ENCODE data around the gene MAPRE3.
A peak's percentile ranks its signal among the peaks of the same experiment; 100 is the strongest.

MAPRE3 gene

DNA sequence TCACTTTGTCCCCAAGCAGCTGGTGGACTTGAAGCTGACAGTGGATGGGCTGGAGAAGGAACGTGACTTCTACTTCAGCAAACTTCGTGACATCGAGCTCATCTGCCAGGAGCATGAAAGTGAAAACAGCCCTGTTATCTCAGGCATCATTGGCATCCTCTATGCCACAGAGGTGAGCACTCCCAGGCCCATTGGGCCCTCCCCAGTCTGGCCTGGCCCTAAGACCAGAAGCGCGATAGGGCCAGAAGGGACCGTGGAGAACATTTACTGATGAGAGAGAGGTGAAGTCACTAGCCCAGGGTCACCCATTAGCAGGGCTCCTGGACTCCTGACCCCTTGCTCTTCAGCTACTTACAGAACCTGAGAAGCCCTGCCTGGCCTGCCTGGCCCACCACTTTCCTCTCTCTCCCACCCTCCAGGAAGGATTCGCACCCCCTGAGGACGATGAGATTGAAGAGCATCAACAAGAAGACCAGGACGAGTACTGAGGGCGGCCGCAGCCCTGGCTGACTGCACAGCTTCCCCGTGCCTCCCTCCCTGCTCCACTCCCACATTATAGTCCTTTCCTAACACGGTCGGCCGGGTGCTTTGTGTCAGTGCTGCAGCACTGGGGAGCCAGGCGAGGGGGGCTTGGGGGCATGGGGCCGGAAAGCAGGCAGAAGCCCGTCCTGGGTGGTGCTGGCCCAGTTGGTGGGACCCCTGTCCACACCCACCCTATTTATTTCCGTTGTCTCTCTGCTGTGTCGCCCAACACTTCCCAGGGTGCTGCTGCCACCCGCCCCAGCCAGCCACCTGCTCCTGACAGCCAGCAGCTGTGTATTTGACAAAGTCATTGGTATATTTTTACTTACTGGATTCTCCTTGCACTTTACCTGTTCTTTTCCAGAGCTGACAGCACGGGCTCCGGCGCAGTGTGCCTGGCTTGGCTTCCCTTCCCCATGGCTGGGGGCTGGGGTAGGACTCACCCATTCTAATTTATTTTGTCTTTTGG is 55.7 kb downstream of the MAPRE3 start:
- DNase-seq (ENCODE audit: low read depth, low spot score) = no peak
- H3K4me3 ChIP-seq (ENCODE audit: low read length) = no peak overlapping the region

DNA sequence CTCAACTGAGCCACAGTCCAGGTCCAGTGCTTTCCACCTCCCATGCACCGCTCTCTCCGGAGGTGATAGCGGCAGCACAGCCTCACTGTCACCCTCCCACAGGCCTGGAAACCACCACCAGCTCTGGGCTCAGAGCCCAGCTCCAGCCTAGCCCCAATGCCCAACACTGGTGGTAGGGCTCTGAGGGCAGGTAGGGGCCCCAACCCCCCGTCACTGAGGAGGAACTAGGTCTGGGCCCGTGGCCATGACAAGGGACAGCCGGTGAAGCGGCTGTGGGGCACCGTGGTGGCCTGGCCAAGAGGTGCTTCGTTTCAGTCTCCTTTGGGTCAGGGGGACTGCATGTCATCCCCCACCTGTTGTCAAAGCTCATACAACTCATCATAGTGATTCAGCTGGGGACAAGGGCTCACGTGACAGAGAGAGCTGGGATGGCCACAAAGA is 56.8 kb downstream of the MAPRE3 start:
- no peak overlapping the region for H3K4me3 ChIP-seq (ENCODE audit: low read length)
- no peak for DNase-seq (ENCODE audit: low read depth, low spot score)

DNA sequence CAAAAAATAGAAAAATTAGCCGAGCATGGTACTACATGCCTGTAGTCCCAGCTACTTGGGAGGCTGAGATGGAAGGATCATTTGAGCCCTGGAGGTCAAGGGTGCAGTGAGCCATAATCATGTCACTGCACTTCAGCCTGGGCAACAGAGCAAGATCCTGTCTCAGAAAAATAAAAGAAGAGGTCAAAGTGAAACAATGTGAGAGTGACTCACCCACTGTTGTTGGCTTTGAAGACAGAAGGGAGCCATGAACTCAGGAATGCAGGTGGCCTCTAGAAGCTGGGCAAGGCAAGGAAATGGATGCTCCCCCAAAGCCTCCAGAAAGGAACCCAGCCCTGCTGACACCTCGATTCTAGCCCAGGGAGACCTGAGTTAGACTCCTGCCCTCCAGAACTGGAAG is 58.6 kb downstream of the MAPRE3 start:
- DNase-seq (ENCODE audit: low read depth, low spot score) = no peak

DNA sequence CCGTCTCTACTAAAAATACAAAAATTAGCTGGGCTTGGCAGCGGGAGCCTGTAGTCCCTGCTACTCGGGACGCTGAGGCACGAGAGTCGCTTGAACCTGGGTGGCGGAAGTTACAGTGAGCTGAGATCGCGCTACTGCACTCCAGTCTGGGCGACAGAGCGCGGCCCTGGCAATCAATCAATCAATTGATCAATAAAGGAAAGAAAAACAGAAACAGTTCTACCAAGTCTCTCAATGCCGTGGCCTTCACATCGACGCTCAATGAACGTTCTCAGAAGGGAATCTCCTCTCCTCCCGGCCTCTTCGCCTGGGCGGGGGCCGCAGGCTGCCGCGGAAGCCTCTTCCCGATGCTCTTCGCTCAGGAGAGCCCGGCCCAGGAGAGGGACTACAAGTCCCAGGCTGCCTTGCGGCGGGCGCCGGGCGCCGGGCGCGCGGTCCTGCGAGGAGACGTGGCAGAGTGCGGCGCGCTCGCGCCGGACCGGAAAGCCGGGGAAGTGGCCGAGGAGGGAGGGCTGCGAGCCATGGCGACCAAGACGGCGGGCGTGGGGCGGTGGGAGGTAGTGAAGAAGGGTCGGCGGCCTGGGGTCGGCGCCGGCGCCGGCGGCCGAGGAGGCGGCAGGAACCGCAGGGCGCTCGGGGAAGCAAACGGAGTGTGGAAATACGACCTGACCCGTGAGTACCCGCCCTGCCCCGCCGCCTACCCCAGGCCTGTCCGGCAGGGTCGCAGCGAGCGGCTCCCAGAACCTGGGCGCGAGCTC is 62.2 kb downstream of the MAPRE3 start, which contains the start of gene TMEM214:
TMEM214 (plus strand) TSS at position 471 of the 758 bp plus-strand sequence; CDS start at position 522, 51 bp downstream.
- DNase-seq (ENCODE audit: low read depth, low spot score) = peak; percentile 65

More for the DNA sequence above, 58.6 kb downstream of the MAPRE3 start:
- H3K4me3 ChIP-seq (ENCODE audit: low read length) = no peak overlapping the region

DNA sequence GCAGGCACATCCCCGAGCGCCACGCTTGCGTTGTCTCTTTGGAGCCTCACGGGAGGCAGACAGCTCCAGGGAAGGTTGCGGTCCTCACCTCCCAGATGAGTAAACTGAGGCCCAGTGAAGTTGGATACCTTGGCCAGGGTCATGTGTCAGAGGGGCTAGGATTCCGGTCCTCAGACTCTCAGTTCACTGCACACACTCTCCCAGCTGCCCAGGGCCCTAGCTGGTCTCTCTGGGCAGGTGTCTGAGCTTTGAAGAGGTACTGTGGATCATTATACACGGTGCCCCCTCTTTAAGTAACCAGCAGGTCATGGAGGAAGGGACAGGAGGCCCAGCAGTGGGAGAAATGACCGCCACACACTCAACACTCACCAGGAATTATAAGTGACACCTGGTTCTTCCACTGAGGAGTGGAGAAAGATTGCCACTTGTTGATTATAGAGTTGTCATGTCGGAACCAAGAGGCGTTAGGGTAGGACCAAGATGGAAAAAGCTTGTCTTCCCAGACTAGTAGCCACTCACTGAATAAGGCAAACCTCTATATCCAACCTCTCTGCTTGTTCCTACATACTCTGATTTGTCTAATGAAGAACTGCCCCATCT is 62.9 kb downstream of the MAPRE3 start:
- no peak for DNase-seq (ENCODE audit: low read depth, low spot score)
- peak overlapping the region; percentile 96 for H3K4me3 ChIP-seq (ENCODE audit: low read length)

More for the DNA sequence above, 62.2 kb downstream of the MAPRE3 start, which contains the start of gene TMEM214:
- H3K4me3 ChIP-seq (ENCODE audit: low read length) = peak within 1 kb of the TSS; percentile 96

DNA sequence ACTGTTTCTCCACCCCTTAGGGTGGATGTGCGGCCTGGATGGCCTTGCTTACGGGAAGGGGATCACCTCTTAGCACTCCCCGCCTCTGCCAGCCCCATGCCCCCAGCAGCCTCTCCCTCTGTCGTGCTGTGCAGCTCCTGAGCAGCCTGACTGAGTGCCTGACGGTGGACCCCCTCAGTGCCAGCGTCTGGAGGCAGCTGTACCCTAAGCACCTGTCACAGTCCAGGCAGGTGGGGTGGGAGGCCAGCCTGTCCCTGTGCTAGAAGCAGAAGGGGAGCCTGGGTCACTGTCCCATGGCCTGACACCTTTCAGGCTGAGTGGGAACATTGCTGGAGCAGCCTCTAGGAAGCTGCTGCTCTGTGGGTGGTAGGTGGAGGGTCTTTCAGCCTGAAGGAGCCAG is 67.6 kb downstream of the MAPRE3 start:
- no peak overlapping the region for H3K4me3 ChIP-seq (ENCODE audit: low read length)
- no peak for DNase-seq (ENCODE audit: low read depth, low spot score)

DNA sequence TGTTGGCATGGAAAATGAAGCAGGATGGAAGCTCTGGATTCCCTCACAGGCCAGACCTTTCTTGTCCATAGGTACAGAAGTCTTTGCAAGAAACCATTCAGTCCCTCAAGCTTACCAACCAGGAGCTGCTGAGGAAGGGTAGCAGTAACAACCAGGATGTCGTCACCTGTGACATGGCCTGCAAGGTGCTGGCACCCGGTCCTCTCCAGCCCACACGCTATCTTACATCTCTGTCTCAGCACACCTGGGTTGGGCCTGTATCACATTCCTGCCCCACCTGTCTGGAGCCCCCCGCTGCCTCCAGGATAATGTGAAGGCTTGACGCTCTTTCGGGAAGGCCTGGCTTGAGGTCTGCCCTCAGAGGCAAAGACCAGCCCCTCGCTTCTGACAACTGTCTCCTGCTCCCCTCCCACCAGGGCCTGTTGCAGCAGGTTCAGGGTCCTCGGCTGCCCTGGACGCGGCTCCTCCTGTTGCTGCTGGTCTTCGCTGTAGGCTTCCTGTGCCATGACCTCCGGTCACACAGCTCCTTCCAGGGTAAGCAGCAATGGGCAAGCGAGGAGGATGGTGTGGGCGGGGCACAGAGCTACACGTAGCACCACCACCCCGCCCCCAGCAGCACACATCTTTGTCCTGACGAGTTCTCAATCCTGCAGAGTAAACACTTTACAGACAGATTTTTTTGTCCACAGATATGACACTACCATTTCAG is 68.3 kb downstream of the MAPRE3 start:
- H3K4me3 ChIP-seq (ENCODE audit: low read length) = no peak overlapping the region
- no peak for DNase-seq (ENCODE audit: low read depth, low spot score)

DNA sequence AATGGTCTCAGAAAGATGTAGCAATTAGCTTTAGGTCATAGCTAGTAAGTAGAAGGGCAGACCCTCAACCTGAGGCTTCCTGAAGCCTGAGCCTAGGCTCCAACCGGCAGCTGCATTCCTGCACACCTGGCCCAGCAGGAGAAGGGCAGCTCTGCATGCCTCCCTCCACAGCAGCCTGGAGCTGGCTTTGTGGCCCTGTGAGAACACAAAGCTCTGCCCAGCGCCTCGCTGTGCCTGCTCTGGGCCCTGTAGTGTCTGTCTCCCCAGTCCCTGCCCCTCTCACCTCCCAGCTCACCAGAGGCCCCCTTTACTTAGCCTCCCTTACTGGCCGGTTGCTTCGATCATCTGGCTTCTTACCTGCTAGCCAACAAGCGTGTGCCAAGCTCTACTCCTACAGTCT is 69.0 kb downstream of the MAPRE3 start:
- no peak overlapping the region for H3K4me3 ChIP-seq (ENCODE audit: low read length)
- DNase-seq (ENCODE audit: low read depth, low spot score) = no peak

DNA sequence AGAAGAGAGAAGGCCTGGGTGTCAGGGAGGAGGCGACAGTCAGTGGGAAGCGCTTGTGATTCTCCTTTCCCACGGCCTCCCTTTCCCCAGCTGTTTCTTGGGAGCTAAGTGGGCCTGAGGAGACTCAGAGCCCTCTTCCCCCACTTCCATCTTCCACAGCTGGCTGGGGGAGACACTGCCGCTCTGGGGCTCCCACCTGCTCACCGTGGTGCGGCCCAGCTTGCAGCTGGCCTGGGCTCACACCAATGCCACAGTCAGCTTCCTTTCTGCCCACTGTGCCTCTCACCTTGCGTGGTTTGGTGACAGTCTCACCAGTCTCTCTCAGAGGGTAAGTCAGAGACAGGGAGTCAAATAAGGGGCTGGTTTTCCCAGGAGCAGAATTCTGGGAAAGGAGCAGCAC is 69.4 kb downstream of the MAPRE3 start:
- no peak for DNase-seq (ENCODE audit: low read depth, low spot score)
- H3K4me3 ChIP-seq (ENCODE audit: low read length) = no peak overlapping the region

DNA sequence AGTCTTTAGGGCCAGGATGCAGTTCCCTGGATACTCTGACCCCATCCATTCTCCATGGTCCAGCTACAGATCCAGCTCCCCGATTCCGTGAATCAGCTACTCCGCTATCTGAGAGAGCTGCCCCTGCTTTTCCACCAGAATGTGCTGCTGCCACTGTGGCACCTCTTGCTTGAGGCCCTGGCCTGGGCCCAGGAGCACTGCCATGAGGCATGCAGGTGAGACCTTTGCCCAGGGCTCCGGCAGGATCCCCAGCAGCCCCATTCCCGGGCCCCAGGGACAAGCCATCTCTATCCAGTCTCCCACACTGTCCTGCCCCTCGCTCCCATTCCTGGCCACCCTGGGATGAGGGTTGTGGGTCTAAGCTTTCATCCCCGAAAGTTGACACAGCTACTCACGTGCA is 69.8 kb downstream of the MAPRE3 start:
- DNase-seq (ENCODE audit: low read depth, low spot score) = no peak
- no peak overlapping the region for H3K4me3 ChIP-seq (ENCODE audit: low read length)

DNA sequence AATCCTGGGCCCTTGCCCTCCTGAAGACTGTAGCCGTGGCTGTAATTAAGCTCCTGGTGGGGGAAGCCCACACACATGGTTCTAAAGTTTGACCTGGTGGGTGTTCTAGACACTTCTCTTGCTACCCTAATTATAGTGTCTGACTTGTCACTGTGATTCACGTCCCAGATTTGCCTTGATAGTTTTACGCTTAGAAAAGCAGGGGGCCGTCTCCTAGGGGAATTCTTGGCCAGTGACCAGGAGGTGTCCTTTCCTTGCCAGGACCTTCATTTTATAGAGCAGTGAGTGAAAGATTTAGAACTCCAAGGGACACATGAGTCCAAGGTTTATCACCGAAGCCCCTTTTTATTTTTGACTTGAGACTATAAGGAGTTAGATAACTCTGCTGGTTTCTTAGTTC is 71.3 kb downstream of the MAPRE3 start:
- no peak for DNase-seq (ENCODE audit: low read depth, low spot score)

DNA sequence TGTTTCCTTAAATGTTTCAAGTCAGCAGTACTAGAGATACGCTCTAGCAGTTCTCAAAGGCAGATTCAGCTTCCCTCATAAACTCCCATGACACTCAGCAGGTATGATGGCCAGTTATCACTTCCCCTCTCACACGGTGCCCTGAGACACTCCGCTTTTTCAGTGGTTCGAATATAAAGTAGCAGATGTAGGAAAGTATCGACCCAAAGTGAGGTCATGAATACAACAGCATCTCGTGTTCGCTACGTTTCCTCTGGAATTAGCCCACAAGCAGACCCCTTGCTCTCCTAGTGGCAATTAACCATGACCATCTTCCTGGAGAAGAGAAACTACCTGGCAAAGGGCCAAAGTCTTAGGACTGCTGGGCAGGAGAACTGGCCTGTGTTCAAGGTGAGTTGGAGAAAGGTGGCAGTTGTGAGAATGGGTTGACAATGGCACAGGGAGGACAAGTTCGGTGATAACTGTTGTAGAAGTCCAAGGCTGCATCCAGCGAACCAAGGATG is 71.8 kb downstream of the MAPRE3 start:
- no peak for DNase-seq (ENCODE audit: low read depth, low spot score)
- H3K4me3 ChIP-seq (ENCODE audit: low read length) = no peak overlapping the region

More for the DNA sequence above, 71.3 kb downstream of the MAPRE3 start:
- no peak overlapping the region for H3K4me3 ChIP-seq (ENCODE audit: low read length)

DNA sequence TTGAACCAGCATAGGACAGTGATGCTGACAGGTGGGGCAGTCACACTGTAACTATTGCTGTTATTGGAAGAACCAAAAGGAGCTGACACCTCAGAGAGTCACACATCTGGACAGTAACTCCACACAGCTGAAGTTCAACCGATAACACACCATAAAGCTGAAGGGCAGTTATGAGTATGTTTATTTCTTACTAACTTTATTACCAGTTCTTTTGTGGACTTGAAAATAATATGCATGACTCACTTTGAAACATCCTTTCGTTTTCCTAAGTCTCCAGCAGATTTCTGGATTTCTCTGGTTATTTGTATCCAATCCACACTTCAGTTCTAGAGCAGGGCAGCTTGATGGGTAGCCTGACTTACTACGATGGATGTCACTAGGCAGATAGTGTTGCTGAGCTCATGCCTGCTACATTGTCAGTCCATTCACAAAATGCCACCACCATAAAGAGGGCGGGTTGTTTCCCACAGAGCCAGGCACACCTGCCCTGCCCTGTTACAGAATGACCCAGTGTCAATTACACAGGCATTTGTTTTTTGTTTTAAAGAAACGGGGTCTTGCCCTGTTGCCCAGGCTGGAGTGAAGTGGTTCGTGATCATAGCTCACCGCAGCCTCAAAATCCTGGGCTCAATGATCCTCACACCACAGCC is 72.7 kb downstream of the MAPRE3 start:
- no peak for DNase-seq (ENCODE audit: low read depth, low spot score)
- no peak overlapping the region for H3K4me3 ChIP-seq (ENCODE audit: low read length)

DNA sequence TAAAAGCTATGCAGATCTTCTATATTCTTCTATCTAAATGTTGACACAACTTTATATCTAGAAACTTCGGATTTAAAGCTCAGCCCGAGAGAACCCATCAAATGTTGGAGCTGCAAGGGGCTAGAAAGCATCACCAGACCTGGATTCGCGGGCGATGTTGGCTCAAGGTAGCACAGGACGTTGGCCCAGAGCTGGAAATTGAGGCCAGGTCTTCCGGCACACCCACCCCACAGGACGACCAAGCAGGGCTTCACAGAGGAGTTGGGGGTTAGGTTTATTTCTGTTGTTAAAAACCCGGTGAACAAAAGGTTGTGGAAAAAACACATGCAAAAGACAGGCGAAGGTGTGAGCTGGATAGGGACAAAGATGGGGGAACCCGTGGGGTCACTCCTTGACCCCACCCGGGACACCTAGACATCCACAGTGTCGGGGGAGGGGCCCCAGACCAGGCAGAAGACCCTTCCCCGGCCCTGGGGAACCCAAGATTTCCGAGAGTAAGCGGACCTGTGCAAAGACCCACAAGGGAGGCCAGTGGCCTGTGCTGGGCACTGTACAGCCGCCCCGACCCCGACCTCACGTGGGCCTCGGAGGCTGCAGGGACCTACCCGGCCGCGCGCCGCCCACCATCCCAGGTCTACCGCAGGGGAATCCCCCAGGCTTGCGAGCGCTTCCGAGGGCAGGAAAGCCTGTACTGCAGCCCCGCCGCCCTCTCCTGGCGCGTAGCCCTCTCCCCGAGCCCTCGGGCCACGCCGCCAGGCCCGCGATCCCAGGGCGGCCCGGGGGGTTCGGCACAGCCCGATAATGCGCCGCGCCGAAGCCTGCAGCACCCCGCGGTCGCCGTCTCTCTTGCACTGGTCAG is 79.2 kb downstream of the MAPRE3 start:
- no peak for DNase-seq (ENCODE audit: low read depth, low spot score)
- peak overlapping the region; percentile 87 for H3K4me3 ChIP-seq (ENCODE audit: low read length)

DNA sequence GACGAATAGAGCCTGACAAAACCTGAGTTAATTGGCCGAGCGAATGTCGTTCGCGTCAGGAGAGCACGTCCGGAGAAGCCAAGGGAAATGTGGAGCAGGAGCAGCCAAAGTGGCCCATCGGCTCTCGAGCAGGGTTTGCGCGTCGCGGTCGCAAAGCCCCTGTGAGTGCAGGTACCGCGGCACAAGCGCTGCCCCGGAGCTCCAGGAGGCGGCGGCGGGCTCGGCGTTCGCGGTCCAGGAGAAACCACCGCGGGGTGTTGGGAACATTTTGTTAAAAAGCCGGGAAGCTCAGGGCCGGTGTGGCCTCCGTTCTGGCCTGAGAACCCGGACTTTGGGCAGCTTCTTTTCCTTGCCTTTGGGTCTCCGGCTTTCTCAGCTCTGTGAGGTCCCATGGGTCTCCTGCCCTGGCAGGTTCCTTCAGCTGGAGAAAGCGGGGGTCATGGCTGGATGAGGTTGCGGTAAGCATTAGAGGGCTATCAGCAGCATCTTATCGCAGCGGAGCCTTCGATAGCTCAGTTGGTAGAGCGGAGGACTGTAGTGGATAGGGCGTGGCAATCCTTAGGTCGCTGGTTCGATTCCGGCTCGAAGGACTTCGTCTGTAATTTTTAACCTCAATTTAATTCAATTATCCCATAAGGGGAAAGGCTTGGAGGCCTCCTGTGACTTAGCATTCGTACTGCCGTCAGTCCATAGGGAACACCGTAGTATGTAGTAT is 80.0 kb downstream of the MAPRE3 start:
- peak; percentile 94 for DNase-seq (ENCODE audit: low read depth, low spot score)
- H3K4me3 ChIP-seq (ENCODE audit: low read length) = peak overlapping the region; percentile 87

DNA sequence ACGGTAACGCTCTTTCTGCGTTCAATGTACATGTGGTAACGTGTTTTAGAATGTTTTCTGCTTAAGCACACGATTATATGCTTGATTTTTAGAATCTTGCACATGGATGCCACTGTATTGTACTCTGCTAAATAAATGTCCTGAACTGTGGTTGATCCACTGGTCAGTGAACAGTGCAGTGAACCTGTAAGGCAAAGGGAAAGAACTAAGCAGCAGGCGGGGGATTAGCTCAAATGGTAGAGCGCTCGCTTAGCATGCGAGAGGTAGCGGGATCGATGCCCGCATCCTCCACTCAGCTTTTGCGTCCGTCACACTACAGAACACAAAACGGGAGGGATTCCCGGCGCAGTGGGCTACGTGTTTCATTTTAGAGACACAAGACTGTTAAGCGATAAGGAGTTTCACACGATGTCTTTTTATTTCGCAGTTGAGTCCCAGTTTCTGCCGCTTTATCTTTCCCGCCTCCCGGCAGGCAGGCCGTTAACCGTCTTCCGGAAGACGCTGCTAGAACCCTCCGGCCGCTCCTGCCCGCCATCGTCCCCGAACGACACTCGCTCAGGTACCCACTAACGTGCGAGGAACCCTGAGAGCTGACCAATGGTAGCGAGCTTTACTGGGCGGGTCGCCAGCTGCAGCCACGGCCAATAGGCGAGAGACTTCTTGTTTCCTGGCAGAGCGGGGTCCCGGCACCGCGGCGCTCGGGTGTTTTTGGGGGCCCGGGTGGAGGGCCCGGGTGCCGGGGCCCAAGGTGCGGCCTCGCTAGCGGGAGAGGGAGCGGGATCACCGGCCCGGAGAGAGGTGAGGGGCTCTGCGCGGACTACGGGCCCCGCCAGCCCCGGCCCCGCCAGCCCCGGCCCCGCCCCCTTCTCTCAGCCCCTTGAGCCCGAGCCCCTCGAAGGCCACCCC is 80.8 kb downstream of the MAPRE3 start, which contains the start of gene AGBL5:
AGBL5 (plus strand) TSS at position 673 of the 906 bp plus-strand sequence. CDS start 1,291 bp downstream, outside the sequence.
- peak; percentile 95 for DNase-seq (ENCODE audit: low read depth, low spot score)
- H3K4me3 ChIP-seq (ENCODE audit: low read length) = peak within 1 kb of the TSS; percentile 87
